Liver (tissue), 3 donors: Measurements from ENCODE around the gene RPS3.

Experiments
- CTCF ChIP-seq: fragments of 150-350 bp; IDR thresholded peaks from 2 replicates; pipeline ENCODE4 v1.5.1; 2017; ENCODE audit warnings: improper control_type of control experiment, low read depth, low read length; ENCODE audit not compliant: missing input control
- RXRA ChIP-seq, 2 donors: IDR thresholded peaks; 2 replicates each; pipeline ENCODE4 v1.6.1; 2017 to 2018; ENCODE audit warnings: antibody characterized with exemption in 2 of 2, mild to moderate bottlenecking in 1 of 2
- SP1 ChIP-seq: IDR thresholded peaks from 2 replicates; pipeline ENCODE4 v1.6.1; 2018; ENCODE audit warnings: antibody characterized with exemption, mild to moderate bottlenecking
- donor health status: healthy.
- donor health status: healthy.

- TF ChIP-seq RXRA (IDR thresholded peaks at IDR 0.05) (peak in 1 of 2 donors; percentile 27), SP1 (peak; percentile 52), CTCF (no peak)
Measured at GRCh38 chr11:75399344-75400145, at the start of gene RPS3.
